Stimulated activated CD8-positive, alpha-beta memory T cell treated with anti-CD3 and anti-CD28 coated beads, Interleukin-7, amount 100 ng/mL, for 24 hours (primary cell): ENCODE measurements around the gene KMT2D.
A peak's percentile ranks its signal among the peaks of the same experiment; 100 is the strongest.

Experiments
- DNase-seq: peaks from one replicate; pipeline ENCODE4 v3.0.0-alpha.2; 2020; ENCODE audit warnings: low read depth

KMT2D gene

GRCh38 chr12:49018261-49019119 lies 42.1 kb downstream of the KMT2D start, which contains the start of gene PRKAG1:
PRKAG1 (minus strand) TSS chr12:49018776; CDS start chr12:49018740, 36 bp downstream.
- DNase-seq, result peak; percentile 91

GRCh38 chr12:49017891-49018260 lies 42.7 kb downstream of the KMT2D start:
- no peak for DNase-seq

- no peak for DNase-seq
Observed at GRCh38 chr12:49015196-49015595, 45.4 kb downstream of the KMT2D start.

- DNase-seq, result no peak
Observed at GRCh38 chr12:49014547-49014946, 46.0 kb downstream of the KMT2D start.

- DNase-seq, result no peak
Observed at GRCh38 chr12:49013428-49013827, 47.2 kb downstream of the KMT2D start.

GRCh38 chr12:49012739-49013138 lies 47.9 kb downstream of the KMT2D start:
- DNase-seq, result no peak
